Endothelial cell of umbilical vein (primary cell): ENCODE data around the gene RENBP.

ENCODE experiments used
- EZH2 ChIP-seq: IDR thresholded peaks from 2 replicates; pipeline ENCODE4 v1.6.1; 2012; ENCODE audit warnings: borderline replicate concordance, low read depth, mild to moderate bottlenecking, moderate library complexity, low read length, inconsistent platforms; ENCODE audit not compliant: severe bottlenecking
- MYC ChIP-seq: IDR thresholded peaks from one replicate; pipeline ENCODE4 v1.6.1; 2011; ENCODE audit warnings: mild to moderate bottlenecking, low read depth, low read length
- TF ChIP-seq, protein P1 (sequence below), 2 donors: IDR thresholded peaks; 1 replicate in 1 of 2; 2 replicates in 1 of 2; pipeline ENCODE4 v1.5.1; 2011; ENCODE audit warnings: low read length in 2 of 2, mild to moderate bottlenecking in 2 of 2, moderate library complexity in 2 of 2, control low read depth in 1 of 2, inconsistent platforms in 1 of 2, low read depth in 1 of 2; ENCODE audit not compliant: insufficient read depth in 1 of 2; ENCODE audit errors: extremely low read depth in 1 of 2

- TF ChIP-seq EZH2 (no peak), MYC (no peak)
- TF ChIP-seq, protein P1, sequence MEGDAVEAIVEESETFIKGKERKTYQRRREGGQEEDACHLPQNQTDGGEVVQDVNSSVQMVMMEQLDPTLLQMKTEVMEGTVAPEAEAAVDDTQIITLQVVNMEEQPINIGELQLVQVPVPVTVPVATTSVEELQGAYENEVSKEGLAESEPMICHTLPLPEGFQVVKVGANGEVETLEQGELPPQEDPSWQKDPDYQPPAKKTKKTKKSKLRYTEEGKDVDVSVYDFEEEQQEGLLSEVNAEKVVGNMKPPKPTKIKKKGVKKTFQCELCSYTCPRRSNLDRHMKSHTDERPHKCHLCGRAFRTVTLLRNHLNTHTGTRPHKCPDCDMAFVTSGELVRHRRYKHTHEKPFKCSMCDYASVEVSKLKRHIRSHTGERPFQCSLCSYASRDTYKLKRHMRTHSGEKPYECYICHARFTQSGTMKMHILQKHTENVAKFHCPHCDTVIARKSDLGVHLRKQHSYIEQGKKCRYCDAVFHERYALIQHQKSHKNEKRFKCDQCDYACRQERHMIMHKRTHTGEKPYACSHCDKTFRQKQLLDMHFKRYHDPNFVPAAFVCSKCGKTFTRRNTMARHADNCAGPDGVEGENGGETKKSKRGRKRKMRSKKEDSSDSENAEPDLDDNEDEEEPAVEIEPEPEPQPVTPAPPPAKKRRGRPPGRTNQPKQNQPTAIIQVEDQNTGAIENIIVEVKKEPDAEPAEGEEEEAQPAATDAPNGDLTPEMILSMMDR (IDR thresholded peaks at IDR 0.05; ENCODE audit: extremely low read depth in 1 of 2, insufficient read depth in 1 of 2, low read depth in 1 of 2, low read length in 2 of 2), result no peak
Measured at GRCh38 chrX:153925739-153926551, 18.5 kb downstream of the RENBP start, which contains the start of gene ARHGAP4.
